Activated T-helper 2 cell treated with anti-CD3 and anti-CD28 coated beads, Interferon-gamma antibody, Interleukin-2, Interleukin-4, amounts not matched to agents 10 μg/mL and 5 μg/mL and 100 μg/mL, durations not matched to agents 14 hours and 24 hours and 36 hours (primary cell): ENCODE measurements around the gene RGS6. TPM values are rescaled to one million over a fixed set of nuclear protein-coding genes. Genes with fewer than 3 reads are reported as not detected.

ENCODE experiments used
- DNase-seq: peaks from one replicate; pipeline ENCODE4 v3.0.0; 2021; ENCODE audit warnings: low spot score
- H3K27ac Mint-ChIP-seq: one replicate; pipeline ENCODE4 v1.8.0; 2021; ENCODE audit warnings: mixed read lengths
- H3K27me3 Mint-ChIP-seq: one replicate; pipeline ENCODE4 v1.8.0; 2021; ENCODE audit warnings: low read depth, mixed read lengths
- H3K36me3 Mint-ChIP-seq: one replicate; pipeline ENCODE4 v1.8.0; 2021; ENCODE audit warnings: low read depth, mixed read lengths
- H3K4me1 Mint-ChIP-seq: one replicate; pipeline ENCODE4 v1.8.0; 2021; ENCODE audit warnings: low read depth, mixed read lengths
- H3K4me3 Mint-ChIP-seq: one replicate; pipeline ENCODE4 v1.8.0; 2021; ENCODE audit warnings: low read depth, mild to moderate bottlenecking, moderate library complexity, mixed read lengths
- H3K9me3 Mint-ChIP-seq: one replicate; pipeline ENCODE4 v1.8.0; 2021; ENCODE audit warnings: mixed read lengths
- intact Hi-C: fragments of 100-400 bp; cut with micrococcal nuclease; formaldehyde crosslinking; loops from one replicate; pipeline ENCODE4 v1.15.1; 2023
- total RNA-seq: library from RNA; stranded (reverse); gene quantifications from 2 replicates; pipeline ENCODE4 v1.2.3, GENCODE V29; 2022

The RGS6 gene
- total RNA-seq, 1 donor from 2014 or later, result 3.7 TPM

- Mint-ChIP-seq H3K9me3 (no peaks in the 10 kb centered on the region), H3K27ac (no peak overlapping the region), H3K27me3 (peaks cover 54% of the 10 kb centered on the region), H3K36me3 (no peaks in the 10 kb centered on the region), H3K4me3 (no peak overlapping the region), H3K4me1 (no peaks in the 10 kb centered on the region)
- intact Hi-C loops, result no loop called here
- no peak for DNase-seq
These were observed 626.5 kb downstream of the RGS6 start for GRCh38 chr14:72558721-72559120.

- DNase-seq, result no peak
- Mint-ChIP-seq H3K4me1 (no peaks in the 10 kb centered on the region), H3K36me3 (no peaks in the 10 kb centered on the region), H3K27me3 (peaks cover 49% of the 10 kb centered on the region), H3K4me3 (no peak overlapping the region), H3K27ac (no peak overlapping the region), H3K9me3 (no peaks in the 10 kb centered on the region)
- intact Hi-C loops, result no loop called here
These were observed 627.0 kb downstream of the RGS6 start for GRCh38 chr14:72559202-72559601.

- no peak for DNase-seq
- Mint-ChIP-seq H3K27ac (no peak overlapping the region), H3K9me3 (no peaks in the 10 kb centered on the region), H3K4me1 (no peaks in the 10 kb centered on the region), H3K4me3 (no peak overlapping the region), H3K36me3 (no peaks in the 10 kb centered on the region), H3K27me3 (peaks cover 44% of the 10 kb centered on the region)
- intact Hi-C loops, result no loop called here
These were observed 627.5 kb downstream of the RGS6 start for GRCh38 chr14:72559669-72560255.

GRCh38 chr14:72560331-72560730 lies 628.1 kb downstream of the RGS6 start:
- H3K27ac Mint-ChIP-seq, result no peak overlapping the region
- peaks cover 47% of the 10 kb centered on the region for H3K27me3 Mint-ChIP-seq
- no peaks in the 10 kb centered on the region for H3K36me3 Mint-ChIP-seq
- no peak overlapping the region for H3K4me3 Mint-ChIP-seq
- DNase-seq, result no peak
- intact Hi-C loops, result no loop called here
- H3K9me3 Mint-ChIP-seq, result no peaks in the 10 kb centered on the region
- H3K4me1 Mint-ChIP-seq, result no peaks in the 10 kb centered on the region

- Mint-ChIP-seq H3K36me3 (no peaks in the 10 kb centered on the region), H3K4me3 (no peak overlapping the region), H3K4me1 (no peaks in the 10 kb centered on the region), H3K27me3 (peaks cover 42% of the 10 kb centered on the region), H3K9me3 (no peaks in the 10 kb centered on the region), H3K27ac (no peak overlapping the region)
- no peak for DNase-seq
- intact Hi-C loops, result no loop called here
These were observed 628.8 kb downstream of the RGS6 start for GRCh38 chr14:72560889-72561493.

- intact Hi-C loops, result no loop called here
- H3K4me3 Mint-ChIP-seq, result no peak overlapping the region
These were observed 630.1 kb downstream of the RGS6 start for GRCh38 chr14:72562300-72562699.

GRCh38 chr14:72563676-72564075 lies 631.4 kb downstream of the RGS6 start:
- Mint-ChIP-seq H3K4me1 (no peaks in the 10 kb centered on the region), H3K4me3 (no peak overlapping the region), H3K36me3 (no peaks in the 10 kb centered on the region), H3K9me3 (no peaks in the 10 kb centered on the region), H3K27ac (no peak overlapping the region), H3K27me3 (peaks cover 40% of the 10 kb centered on the region)
- intact Hi-C loops, result no loop called here
- DNase-seq, result no peak

More at GRCh38 chr14:72562300-72562699, 630.1 kb downstream of the RGS6 start:
- Mint-ChIP-seq H3K36me3 (no peaks in the 10 kb centered on the region), H3K4me1 (no peaks in the 10 kb centered on the region), H3K27ac (no peak overlapping the region), H3K9me3 (no peaks in the 10 kb centered on the region), H3K27me3 (peaks cover 46% of the 10 kb centered on the region)
- no peak for DNase-seq

- no peak overlapping the region for H3K27ac Mint-ChIP-seq
- intact Hi-C loops, result no loop called here
- no peaks in the 10 kb centered on the region for H3K4me1 Mint-ChIP-seq
- H3K9me3 Mint-ChIP-seq, result no peaks in the 10 kb centered on the region
- peaks cover 28% of the 10 kb centered on the region for H3K27me3 Mint-ChIP-seq
- no peaks in the 10 kb centered on the region for H3K36me3 Mint-ChIP-seq
- H3K4me3 Mint-ChIP-seq, result no peak overlapping the region
- no peak for DNase-seq
These were observed 632.9 kb downstream of the RGS6 start for GRCh38 chr14:72565149-72565559.

- intact Hi-C loops, result no loop called here
- Mint-ChIP-seq H3K4me1 (no peaks in the 10 kb centered on the region), H3K27ac (no peak overlapping the region), H3K27me3 (peaks cover 29% of the 10 kb centered on the region), H3K36me3 (no peaks in the 10 kb centered on the region), H3K4me3 (no peak overlapping the region), H3K9me3 (no peaks in the 10 kb centered on the region)
- DNase-seq, result no peak
These were observed 633.7 kb downstream of the RGS6 start for GRCh38 chr14:72565917-72566316.

- no peaks in the 10 kb centered on the region for H3K9me3 Mint-ChIP-seq
- intact Hi-C loops, result no loop called here
- DNase-seq, result no peak
- H3K36me3 Mint-ChIP-seq, result no peaks in the 10 kb centered on the region
- H3K4me1 Mint-ChIP-seq, result no peaks in the 10 kb centered on the region
- H3K27ac Mint-ChIP-seq, result no peak overlapping the region
- H3K27me3 Mint-ChIP-seq, result peaks cover 36% of the 10 kb centered on the region
- H3K4me3 Mint-ChIP-seq, result no peak overlapping the region
These were observed 635.0 kb downstream of the RGS6 start for GRCh38 chr14:72567226-72567625.

GRCh38 chr14:72568296-72568992 lies 636.2 kb downstream of the RGS6 start:
- Mint-ChIP-seq H3K27me3 (peaks cover 43% of the 10 kb centered on the region), H3K9me3 (no peaks in the 10 kb centered on the region), H3K4me3 (no peak overlapping the region), H3K36me3 (no peaks in the 10 kb centered on the region), H3K27ac (no peak overlapping the region), H3K4me1 (no peaks in the 10 kb centered on the region)
- intact Hi-C loops, result no loop called here
- DNase-seq, result no peak

- peaks cover 72% of the 10 kb centered on the region for H3K27me3 Mint-ChIP-seq
- intact Hi-C loops, result no loop called here
- no peaks in the 10 kb centered on the region for H3K9me3 Mint-ChIP-seq
- no peak overlapping the region for H3K27ac Mint-ChIP-seq
- H3K4me3 Mint-ChIP-seq, result no peak overlapping the region
- peaks cover 5% of the 10 kb centered on the region for H3K4me1 Mint-ChIP-seq
- no peaks in the 10 kb centered on the region for H3K36me3 Mint-ChIP-seq
- no peak for DNase-seq
These were observed 641.6 kb downstream of the RGS6 start for GRCh38 chr14:72573725-72574417.

GRCh38 chr14:72574715-72575114 lies 642.5 kb downstream of the RGS6 start:
- intact Hi-C loops, result no loop called here
- Mint-ChIP-seq H3K27me3 (peaks cover 80% of the 10 kb centered on the region), H3K4me3 (no peak overlapping the region), H3K36me3 (no peaks in the 10 kb centered on the region), H3K9me3 (no peaks in the 10 kb centered on the region), H3K4me1 (peaks cover 5% of the 10 kb centered on the region), H3K27ac (no peak overlapping the region)
- DNase-seq, result no peak
